Gastroesophageal sphincter (tissue), 3 donors: ENCODE measurements around the gene CFAP92.

Experiments
- POLR2A ChIP-seq, 2 donors: fragments of 450-650 bp; IDR thresholded peaks; one replicate each; pipeline ENCODE4 v1.6.1; 2017; ENCODE audit warnings: antibody characterized with exemption in 2 of 2, mild to moderate bottlenecking in 2 of 2, moderate library complexity in 1 of 2
- TF ChIP-seq, protein P1 (sequence below), 4 experiments: fragments of 200-600 bp in 2 of 4; fragments of 450-650 bp in 2 of 4; sonication (generic) in 1 of 4; IDR thresholded peaks; one replicate each; pipeline ENCODE4 v1.5.1; 2017 to 2019; ENCODE audit warnings: antibody characterized with exemption in 4 of 4, mild to moderate bottlenecking in 2 of 4, moderate library complexity in 2 of 4

DNA sequence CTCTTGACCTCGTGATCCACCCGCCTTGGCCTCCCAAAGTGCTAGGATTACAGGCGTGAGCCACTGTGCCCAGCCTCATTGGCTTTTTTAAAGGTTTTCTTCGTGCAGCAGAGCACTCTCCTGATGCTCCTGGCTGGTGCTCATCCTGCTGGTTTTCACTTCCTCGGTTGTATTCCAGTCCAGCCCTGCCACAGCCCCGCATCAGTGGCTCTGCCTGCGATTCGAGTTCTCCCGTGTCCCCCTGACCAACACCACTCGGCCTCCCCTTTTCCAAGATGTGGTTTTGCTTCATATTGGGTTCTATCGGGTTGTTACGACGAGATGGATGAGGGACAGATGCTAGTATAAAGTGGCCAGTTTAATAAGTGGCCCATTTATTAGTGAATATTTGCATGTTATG, 35.0 kb upstream of the CFAP92 start:
- TF ChIP-seq, protein P1, sequence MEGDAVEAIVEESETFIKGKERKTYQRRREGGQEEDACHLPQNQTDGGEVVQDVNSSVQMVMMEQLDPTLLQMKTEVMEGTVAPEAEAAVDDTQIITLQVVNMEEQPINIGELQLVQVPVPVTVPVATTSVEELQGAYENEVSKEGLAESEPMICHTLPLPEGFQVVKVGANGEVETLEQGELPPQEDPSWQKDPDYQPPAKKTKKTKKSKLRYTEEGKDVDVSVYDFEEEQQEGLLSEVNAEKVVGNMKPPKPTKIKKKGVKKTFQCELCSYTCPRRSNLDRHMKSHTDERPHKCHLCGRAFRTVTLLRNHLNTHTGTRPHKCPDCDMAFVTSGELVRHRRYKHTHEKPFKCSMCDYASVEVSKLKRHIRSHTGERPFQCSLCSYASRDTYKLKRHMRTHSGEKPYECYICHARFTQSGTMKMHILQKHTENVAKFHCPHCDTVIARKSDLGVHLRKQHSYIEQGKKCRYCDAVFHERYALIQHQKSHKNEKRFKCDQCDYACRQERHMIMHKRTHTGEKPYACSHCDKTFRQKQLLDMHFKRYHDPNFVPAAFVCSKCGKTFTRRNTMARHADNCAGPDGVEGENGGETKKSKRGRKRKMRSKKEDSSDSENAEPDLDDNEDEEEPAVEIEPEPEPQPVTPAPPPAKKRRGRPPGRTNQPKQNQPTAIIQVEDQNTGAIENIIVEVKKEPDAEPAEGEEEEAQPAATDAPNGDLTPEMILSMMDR (IDR thresholded peaks at IDR 0.05) = no peak
- TF ChIP-seq POLR2A (IDR thresholded peaks at IDR 0.05) = no peak
